Measurements from ENCODE around the gene LHX3.
A peak's percentile ranks its signal among the peaks of the same experiment; 100 is the strongest.

Gene LHX3

DNA sequence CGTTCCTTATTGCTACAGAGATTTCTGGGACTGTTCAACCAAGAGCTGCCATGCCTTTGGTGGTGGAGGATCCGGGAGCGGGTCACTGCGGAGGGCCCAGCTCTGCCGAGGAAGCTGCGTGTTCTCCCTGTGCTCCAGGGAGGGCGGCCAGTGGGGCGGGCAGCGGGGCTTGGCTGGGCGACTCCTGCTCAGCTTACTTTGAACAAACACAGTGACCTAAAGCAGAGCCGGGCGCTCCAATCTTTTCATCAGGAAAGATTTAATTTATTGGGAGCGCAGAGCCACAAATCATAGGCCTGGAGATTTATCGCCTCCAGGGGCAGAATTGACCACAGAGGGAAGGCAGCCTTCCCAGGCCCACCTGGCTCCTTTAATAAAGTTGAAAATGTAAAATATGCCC is 27.7 kb downstream of the LHX3 start:
- DNase-seq (ENCODE audit: low read depth in 2 of 2) = no peak

GRCh38 chr9:136175616-136176197 is 29.2 kb downstream of the LHX3 start:
- no peak for DNase-seq (ENCODE audit: low read depth in 2 of 2)

DNA sequence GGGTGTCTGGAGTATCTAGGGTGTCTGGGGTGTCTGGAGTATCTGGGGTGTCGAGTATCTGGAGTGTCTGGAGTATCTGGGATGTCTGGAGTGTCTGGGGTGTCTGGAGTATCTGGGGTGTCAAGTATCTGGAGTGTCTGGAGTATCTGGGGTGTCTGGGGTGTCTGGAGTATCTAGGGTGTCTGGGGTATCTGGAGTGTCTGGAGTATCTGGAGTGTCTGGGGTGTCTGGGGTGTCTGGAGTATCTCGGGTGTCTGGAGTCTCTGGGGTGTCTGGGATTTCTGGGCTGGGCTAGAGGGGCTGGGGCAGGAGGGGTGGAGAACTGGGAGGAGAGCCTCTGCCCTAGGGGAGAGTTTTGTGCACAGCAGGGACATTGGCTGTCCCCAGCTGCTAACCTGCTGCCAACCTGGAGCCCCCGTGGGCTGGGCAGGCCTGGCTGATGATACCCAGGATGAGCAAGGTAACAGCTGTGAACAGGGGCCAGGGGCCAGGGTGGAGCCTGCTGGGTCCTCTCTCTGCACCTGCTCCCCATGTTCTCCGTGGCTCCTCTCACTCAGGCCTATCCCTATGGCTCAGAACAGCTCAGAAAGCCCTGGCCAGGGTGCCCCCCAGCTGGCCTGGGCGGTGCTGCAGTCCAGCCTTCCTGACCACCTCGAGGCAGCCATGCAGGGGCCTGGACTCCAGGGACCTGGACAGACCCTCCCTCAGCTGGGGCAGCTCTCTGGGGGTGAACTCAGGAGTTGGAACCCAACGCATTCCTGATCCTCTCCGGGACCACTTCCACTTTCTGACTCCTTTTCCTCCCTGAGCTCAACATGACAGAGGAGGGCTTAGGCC is 29.9 kb downstream of the LHX3 start:
- DNase-seq (ENCODE audit: low read depth in 2 of 2) = no peak

DNA sequence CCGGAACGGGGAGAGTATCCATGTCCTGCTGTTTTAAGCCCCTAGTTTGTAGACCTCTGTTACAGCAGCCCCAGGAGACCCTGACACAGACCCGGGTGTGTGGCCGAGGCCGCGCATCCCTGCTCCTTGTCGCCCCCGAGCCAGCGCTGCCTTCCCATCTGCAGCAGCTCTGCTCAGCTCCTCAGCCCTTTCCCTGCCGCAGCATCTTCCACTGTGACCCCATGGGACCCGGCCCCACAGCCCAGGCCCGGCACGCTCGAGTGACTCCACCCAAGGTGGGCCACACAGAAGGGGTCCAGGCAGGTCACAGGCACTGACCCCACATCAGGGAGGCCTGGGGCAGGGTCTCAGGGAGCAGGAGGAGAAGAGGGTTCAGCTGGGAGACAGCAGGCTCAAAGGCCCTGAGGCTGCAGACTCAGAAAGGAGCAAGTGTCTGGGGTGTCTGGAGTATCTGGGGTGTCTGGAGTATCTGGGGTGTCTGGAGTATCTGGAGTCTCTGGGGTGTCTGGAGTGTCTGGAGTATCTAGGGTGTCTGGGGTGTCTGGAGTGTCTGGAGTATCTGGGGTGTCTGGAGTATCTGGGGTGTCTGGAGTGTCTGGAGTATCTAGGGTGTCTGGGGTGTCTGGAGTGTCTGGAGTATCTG is 31.2 kb downstream of the LHX3 start:
- DNase-seq (ENCODE audit: low read depth in 2 of 2) = no peak

- DNase-seq (ENCODE audit: low read depth in 2 of 2) = no peak
Measured at GRCh38 chr9:136172412-136173079, 32.4 kb downstream of the LHX3 start.

GRCh38 chr9:136171801-136172411 is 33.0 kb downstream of the LHX3 start:
- DNase-seq (ENCODE audit: low read depth in 2 of 2) = no peak

DNA sequence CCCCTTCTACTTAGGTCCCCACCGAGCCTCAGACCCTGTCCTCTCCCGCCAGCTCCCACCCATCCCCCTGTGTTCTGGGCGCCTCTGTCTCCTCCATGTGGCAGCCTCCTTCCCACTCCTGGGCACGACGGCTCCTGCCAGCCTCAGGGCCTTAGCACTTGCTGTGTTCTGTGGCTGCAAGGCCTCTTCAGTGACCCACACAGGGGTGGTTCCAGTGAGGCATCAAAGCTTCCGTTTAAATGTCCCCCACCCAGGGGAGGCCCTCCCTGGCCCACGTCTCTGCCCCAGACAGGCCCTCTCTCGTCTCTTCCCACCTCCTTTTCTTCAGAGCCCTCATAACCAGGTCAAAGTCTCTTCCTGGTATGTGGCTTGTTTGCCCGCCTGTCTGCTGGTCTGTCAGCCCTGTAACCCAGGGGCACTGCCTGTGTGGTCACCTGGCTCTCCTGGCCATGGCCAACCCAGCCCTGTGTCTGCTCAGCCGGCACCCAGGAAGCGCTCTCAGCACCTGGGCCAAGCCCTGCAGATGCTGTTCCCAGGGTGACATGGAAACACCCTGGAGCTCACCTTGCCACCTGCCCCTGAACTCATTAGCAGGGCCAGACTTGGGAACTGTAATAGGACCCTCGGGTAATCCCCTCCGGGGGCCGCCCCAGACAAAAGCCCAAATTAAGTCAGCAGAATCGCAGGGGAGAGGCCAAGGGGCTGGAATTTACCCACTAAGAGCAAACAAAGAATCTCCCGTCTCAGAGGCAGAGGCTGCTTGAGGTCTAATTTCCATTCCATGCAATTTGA is 33.7 kb downstream of the LHX3 start:
- DNase-seq (ENCODE audit: low read depth in 2 of 2) = no peak

DNA sequence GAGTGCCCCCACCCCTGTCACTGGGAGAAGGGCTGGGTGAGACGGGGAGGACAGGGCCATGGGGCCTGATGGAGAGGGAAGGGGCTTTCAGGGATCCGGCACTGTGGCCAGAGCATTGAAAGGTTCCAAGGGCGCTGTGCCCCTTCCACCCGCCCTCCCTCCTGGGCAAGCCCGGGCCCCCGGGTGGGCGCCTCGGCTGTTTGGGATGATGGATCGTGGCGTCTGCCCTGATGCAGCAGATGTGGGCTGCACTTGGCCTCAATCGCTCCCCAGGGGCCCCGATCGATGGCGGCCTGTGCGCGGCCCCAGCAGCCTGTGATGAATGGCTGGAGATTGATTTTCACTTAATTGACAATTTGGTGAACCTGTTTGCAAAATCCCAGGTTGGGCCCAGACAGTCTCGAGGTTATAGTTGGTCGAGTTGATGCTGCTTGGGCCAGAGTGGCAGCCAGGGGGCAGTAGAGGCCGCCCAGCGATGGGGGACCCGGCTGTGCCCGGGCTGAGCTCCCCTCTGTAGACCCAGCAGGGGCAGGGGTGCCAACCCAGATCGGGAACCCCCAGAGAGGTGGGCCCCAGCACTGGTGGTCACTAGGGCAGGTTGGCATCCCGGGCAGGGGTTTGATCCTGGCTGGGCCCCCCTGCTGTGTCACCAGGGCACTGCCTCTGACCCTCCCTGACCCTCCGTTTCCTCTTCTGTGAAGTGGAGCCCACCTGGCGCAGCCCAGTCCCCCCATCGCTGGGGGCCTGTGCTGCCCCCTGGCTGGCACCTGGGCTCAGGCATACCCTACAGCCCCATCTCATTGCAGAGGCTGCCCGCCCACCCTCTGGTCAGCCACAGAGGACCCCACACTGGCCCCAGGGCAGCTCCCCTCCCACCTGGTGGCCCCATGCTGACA is 34.7 kb downstream of the LHX3 start:
- peak in 1 of 2 donors; percentile 17 for DNase-seq (ENCODE audit: low read depth in 2 of 2)

DNA sequence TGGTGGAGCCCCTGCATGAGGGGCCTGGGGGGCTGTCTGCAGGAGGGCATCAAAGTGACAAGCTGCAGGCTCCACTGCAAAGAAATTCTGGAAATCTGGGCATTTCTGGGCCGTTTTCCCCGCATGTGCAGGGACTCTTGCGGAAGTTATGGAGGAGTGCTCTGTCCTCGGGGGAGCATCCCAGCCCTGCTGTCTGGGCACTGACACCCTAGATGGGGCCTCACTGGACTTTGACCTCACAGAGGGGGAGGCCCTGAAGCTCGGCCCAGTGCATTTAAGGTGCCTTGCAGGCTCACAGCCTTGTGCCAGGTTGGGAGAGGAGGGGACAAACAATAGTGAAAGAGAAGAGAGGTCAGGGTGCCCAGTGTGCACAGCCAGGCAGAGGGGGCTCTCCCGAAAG is 35.4 kb downstream of the LHX3 start:
- DNase-seq (ENCODE audit: low read depth in 2 of 2) = no peak

GRCh38 chr9:136163248-136163850 is 41.6 kb downstream of the LHX3 start:
- DNase-seq (ENCODE audit: low read depth in 2 of 2) = no peak

- DNase-seq (ENCODE audit: low read depth in 2 of 2) = no peak
Measured at GRCh38 chr9:136160995-136161610, 43.8 kb downstream of the LHX3 start.

- DNase-seq (ENCODE audit: low read depth in 2 of 2) = no peak
Measured at GRCh38 chr9:136160381-136160841, 44.5 kb downstream of the LHX3 start.

- DNase-seq (ENCODE audit: low read depth in 2 of 2) = no peak
Measured at GRCh38 chr9:136159851-136160250, 45.1 kb downstream of the LHX3 start.

- no peak for DNase-seq (ENCODE audit: low read depth in 2 of 2)
Measured at GRCh38 chr9:136157477-136158265, 47.3 kb downstream of the LHX3 start.

DNA sequence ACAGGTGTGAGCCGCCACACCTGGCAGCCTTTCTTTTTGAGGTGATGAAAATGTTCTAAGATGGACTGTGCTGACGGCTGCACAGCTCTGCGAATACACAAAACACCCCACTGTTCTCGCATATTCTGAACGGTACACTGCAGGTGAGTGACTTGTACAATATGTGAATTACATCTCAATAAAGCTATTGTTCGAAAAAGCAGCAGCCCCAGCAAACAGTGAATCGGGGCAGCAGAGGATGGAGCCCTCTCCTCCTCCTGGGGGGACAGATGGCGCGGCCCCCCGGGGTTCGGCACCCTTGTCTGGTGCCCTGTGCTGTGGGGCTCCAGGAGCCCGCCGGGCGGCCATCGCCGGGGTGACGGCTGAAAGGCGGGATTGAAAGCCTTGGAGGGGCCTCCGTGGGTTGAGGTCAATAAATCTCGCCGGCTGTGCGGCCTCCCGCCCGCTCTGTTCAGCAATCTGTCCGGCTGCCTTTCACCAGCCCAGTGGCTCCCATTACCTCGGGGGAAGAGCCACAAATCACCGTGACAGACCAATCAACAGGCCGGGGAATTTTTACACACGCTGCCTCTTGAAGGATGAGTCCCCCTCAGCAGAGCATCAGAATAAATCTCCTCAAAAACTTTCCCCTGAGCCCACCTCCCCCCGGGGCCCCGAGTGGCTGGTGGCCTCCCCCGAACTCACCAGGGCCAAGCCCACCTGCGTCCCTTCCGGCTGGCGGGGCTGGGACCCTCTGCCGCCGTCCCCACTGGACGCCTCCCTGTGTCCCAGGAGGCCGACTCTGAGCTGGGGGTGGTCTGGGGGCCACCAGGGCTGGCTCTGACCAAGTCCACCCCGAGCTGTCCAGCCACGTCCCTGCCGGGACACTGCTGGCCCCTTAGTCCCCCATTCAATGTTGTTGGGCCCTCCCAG is 48.5 kb downstream of the LHX3 start:
- DNase-seq (ENCODE audit: low read depth in 2 of 2) = no peak

GRCh38 chr9:136155576-136155975 is 49.4 kb downstream of the LHX3 start:
- DNase-seq (ENCODE audit: low read depth in 2 of 2) = no peak

DNA sequence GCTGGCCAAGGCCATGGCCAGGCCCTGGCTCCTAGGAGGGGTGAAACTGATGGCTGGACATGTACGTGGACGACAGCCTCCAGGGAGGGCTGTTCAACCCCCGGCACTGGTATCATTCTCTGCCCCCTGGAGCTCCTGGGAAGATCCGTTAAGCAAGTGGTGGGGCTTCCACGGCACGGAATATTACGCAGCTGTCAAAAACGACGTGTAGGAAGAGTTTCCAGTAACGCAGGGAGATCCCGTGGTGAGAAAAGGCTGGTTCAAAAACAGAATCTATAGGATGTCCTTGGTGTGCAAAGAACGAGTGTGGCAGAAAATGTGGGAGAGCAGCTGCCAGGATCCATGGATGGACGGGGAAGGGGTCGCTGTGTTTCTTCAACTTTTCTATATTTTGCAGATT is 50.0 kb downstream of the LHX3 start:
- no peak for DNase-seq (ENCODE audit: low read depth in 2 of 2)

All from stimulated activated CD8-positive, alpha-beta memory T cell treated with anti-CD3 and anti-CD28 coated beads, Interleukin-7, amount 100 ng/mL, for 4 hours (primary cell).